ENCODE results near the gene ITPR2.
A peak's percentile ranks its signal among the peaks of the same experiment; 100 is the strongest.
"Not testable (repeated sequence)": the region's sequence is repeated elsewhere in the genome, so short reads cannot be mapped to it uniquely, and the experiment has no call there.

Gene ITPR2

DNA sequence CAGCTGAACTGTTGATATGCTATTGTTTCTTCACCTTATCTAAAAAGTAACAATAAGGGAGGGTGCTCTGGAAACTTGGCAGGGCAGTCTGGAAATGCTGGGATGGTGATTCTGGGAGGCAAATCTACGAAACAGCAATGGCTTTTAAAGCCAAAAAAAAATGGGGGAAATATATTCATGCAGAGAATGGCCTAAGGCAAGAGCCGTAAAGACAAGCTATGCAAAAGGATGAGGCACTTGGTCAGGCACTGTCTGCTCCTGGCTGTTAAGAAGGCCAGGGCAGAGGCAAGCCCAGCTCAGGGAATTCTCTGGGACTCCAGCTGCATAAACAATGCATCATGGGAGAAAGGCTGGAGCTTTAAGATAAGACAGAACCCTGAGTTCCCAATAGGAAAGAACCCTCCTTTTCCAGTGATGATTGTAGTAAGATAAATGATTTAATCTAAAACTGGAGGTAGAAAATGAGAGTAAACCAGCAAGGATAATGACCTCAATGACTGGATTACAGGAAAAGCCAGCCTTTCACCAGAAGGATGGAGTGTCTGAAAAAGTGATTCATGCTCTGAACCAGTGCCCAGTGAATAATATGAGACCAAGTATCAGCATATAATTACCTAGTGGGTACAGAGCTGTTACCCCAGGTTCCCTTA, 46.0 kb downstream of the ITPR2 start:
- peak; percentile 89 for DNase-seq (ENCODE audit: low read depth, low spot score)

DNA sequence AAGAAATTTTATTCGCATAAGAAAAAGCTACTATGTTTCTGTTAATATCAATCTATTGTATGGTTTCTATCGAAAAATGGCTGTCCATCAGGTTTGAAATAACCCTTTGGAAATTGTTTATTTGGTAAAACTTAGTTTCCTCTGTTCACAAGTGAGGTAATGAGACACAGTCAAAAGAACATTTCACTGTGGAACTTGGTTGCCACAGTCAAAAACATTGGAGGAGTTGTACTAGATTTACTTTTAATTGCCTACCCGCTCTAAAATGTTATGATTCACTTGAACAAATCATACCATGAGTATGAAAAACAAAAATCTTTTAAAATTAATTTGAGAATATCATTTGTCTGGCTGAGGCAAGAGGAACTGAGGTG, 46.5 kb downstream of the ITPR2 start:
- peak; percentile 13 for DNase-seq (ENCODE audit: low read depth, low spot score)

DNA sequence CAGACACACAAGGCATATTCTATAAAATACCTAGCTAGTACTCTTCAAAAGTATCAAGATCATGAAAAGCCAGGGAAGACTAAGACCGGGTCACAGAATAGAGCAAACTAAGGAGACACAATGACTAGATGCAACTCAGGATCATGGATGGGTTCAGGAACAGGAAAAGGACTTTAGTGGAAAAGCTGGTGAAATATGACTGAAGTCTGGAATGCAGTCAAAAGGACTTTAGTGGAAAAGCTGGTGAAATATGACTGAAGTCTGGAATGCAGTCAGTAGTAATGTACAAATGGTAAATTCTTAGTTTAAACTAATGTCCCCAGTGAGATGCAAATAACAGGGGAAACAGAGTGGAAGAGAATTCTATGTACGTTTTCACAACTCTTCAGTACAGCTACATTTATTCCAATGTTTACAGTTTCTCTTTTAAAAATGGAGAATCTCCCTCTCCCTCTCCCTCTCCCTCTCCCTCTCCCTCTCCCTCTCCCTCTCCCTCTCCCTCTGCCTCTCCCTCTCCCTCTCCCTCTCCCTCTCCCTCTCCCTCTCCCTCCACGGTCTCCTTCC, 49.1 kb downstream of the ITPR2 start:
- not testable (repeated sequence) for DNase-seq (ENCODE audit: low read depth, low spot score)

DNA sequence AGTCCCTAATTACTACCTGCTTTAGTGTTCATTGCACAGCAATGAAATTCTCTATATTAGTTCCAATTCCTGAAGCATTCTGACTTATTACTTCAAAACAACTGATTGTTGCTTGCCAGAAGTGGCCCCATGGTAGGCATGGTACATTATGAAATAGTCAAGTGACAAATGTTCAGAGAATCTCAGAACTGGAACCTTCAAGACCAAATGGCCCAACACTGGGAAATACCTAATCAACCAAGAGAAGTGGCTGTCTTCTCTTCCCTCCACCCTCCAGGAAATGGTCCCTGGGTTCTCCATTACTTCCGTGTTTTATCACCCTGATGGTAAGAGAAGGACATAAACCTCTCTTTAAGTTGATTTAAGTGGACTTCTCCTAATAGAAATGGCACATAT, 49.9 kb downstream of the ITPR2 start:
- DNase-seq (ENCODE audit: low read depth, low spot score) = no peak

DNA sequence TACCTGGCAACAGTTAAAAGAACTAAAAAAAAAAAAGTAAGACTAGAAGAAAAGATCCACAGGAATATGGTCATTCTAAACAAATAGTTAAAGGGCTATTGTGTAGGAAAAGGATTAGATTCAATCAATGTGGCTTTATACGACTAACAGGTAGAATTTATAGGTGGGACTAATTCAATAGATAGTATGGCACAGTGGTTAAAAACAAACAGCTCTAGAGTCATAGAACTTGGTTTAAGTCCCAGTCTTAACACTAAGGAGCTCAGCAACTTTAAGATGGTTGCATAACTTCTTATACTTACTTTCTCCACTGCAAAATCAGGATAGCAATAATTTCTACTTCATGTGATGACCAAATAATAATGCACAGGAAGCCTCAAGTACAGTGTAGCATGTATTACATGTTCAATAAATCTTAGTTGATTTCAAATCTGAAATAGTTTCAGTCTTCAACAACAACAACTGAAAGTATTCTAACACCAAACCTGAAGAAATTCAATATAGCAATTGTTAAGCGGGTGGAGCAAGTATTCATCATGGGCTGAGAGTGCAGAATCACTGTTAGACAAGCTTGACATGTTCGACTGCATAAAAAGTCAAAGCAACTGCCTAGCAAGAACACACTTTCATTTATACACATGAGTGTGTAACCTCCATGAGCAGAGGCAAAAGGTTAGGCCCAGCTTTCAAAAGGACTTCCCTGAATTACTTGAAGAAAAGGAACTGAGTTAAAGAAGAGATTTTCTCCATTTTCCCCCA, 50.4 kb downstream of the ITPR2 start:
- DNase-seq (ENCODE audit: low read depth, low spot score) = peak; percentile 11

DNA sequence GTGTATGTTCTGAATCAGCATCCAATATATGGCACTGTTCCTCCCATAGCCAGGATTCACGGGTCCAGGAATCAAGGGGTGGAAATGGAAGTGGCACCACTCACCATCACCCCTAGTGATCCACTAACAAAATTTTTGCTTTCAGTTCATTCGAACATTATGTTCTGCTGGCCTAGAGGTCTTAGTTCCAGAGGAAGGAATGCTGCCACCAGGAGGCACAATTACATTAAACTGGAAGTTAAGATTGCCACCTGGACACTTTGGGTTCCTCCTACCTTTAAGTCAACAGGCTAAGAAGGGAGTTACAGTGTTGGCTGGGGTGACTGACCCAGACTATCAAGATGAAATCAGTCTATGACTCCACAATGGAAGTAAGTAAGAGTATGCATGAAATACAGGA, 52.3 kb downstream of the ITPR2 start:
- DNase-seq (ENCODE audit: low read depth, low spot score) = not testable (repeated sequence)

DNA sequence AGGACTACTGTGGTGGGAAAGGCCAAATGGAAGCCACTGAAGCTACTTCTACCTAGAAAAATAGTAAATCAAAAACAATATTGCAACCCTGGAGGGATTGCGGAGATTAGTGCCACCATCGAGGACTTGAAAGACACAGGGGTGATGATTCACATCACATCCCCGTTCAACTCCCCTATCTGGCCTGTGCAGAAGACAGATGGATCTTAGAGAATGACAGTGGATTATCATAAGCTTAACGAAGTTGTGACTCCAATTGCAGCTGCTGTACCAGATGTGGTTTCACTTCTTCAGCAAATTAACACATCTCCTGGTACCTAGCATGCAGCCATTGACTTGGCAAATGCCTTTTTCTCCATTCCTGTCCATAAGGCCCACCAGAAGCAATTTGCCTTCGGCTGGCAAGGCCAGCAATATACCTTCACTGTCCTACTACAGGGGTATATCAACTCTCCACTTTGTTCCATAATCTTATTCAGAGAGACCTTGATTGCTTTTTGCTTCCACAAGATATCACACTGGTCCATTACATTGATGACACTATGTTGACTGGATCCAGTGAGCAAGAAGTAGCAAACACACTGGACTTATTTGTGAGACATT, 54.7 kb downstream of the ITPR2 start:
- DNase-seq (ENCODE audit: low read depth, low spot score) = not testable (repeated sequence)

DNA sequence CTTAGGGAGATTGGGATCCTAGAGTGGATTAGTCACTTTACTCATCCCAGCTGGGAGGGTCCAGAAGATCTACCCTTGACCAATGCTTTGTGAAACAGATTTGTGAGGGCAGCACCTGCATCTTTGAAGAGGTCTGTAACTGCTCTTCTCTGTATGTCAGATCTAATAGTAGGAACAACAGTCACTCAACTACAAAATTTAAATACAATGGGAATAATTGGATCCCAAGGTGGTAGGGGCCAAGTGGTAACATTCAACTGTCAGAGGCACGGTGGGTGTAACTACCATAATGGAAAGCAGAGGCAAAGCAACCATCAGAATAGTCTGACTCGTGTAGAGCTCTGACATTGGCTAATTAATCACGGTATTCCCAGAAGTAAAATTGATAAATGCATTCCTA, 55.8 kb downstream of the ITPR2 start:
- DNase-seq (ENCODE audit: low read depth, low spot score) = no peak

DNA sequence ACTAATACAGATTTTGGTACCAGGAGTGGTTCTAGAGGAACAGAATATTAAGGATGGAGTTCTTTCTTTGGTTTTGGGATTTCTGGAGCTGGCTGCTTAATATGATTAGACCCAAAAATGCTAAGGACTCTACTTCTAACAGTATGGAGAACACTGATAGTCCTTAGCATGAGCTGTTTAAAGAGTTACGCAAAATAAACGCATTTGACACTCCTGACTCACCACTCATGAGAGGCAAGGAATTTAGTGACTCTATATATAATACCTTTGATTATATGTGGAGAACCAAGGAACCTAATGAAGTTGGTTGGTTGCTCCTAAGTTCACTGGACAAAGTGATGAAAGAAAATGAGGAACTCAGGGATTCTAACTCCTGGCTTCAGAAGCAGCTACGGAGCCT, 57.0 kb downstream of the ITPR2 start:
- not testable (repeated sequence) for DNase-seq (ENCODE audit: low read depth, low spot score)

DNA sequence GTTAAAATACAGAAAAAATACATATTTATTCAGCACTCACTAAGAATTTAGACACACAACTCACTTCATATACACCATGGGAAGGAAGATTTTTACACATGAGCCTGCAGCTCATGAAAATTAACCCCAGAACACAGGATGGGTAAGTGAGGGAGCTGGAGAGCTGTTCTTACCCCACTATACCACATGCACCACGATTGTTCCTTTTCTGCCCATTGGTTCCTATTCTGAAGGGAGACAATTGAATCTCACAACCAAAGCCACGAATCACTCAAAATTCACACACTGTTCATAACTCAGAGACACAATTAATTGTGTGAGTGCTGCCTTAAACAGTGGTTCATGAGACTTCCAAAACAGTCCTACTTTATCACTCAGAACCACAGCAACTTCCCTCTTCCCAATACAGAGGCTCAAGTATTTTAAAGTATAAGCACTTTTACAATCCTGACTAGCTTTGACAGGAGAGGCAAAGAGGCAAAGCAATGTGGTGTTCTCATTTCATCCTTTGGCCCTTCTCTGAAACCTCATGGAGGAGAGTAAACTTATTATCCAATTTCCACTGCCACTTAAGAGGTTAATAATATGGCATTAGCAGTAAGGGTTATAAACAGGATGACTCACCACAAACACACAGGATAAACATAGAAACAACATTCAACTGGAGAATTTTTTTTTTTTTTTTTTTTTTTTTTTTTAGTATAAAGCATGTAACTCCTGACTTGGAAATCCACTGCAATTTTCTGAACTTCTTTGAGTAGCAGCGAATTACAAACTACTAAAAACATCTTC, 59.5 kb downstream of the ITPR2 start:
- no peak for DNase-seq (ENCODE audit: low read depth, low spot score)

DNA sequence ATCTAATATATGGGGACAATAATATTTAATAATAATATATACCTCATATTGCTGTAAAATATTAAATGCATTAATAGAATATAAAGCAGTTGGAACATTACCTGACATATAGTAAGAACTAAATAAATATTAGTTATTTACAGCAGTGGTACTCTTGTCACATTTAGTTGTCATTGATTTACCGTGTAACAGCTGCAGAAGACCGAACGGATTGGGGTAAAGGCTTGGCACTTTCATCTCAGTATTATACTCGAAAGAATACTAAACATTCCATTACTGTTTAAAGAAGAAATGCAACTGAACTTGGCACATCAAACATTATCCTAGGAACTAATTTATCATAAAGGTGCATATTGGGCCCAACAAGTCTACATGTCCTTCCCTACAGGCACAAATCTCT, 61.1 kb downstream of the ITPR2 start:
- no peak for DNase-seq (ENCODE audit: low read depth, low spot score)

DNA sequence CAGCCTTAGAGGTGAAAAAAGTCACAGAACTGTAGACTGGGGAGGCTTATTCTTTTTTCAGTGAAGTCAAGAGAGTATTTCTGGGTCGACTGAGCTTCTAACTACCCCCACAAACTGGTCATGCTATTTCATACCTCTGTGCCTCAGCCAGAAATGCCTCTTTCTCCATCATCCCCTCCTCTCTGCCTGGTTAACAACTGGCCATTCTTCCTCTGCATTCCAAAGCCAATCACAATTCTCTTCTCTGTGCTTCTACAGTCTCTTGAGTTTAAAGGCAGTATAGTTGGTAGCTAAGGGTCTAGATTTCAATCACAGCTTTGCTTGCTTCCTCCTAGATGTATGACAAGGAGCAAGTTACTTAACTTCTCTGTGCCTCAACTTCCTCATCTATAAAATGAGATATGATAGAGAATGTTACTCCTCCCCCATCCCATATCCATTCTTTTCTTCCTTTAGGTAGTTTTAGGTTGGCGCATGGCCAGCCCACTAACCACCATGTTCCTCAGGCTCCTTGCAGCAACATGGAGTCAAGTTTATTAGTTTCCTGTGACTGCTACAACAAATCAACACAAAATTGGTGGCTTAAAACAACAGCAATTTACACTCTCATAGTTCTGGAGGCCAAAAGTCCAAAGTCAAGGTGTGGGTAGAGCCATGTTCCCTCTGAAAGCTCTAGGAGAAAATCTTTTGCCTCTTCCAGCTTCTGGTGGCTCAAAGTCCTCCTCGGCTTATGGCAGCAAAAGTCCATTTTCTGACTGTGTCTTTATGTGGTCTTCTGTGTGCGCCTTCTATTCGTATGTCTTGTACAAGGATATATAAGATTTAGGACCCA, 62.5 kb downstream of the ITPR2 start:
- DNase-seq (ENCODE audit: low read depth, low spot score) = no peak

DNA sequence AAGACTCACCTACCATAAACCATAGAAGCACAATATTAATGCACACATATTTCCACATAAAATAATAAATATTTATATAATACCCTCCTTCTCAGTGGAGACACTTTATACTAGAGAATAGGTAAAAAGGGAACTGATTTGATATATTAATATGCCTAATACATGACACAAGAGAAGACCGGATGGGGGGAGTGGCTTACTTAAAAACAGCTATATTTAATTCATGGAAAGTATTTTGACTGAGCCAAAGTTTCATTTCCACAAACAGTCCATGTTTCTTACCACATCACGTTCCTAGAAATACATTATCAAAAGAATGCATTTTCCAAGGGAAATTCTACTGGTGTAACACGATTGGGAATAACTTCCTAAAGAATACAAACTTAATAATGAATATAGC, 63.4 kb downstream of the ITPR2 start:
- DNase-seq (ENCODE audit: low read depth, low spot score) = no peak

DNA sequence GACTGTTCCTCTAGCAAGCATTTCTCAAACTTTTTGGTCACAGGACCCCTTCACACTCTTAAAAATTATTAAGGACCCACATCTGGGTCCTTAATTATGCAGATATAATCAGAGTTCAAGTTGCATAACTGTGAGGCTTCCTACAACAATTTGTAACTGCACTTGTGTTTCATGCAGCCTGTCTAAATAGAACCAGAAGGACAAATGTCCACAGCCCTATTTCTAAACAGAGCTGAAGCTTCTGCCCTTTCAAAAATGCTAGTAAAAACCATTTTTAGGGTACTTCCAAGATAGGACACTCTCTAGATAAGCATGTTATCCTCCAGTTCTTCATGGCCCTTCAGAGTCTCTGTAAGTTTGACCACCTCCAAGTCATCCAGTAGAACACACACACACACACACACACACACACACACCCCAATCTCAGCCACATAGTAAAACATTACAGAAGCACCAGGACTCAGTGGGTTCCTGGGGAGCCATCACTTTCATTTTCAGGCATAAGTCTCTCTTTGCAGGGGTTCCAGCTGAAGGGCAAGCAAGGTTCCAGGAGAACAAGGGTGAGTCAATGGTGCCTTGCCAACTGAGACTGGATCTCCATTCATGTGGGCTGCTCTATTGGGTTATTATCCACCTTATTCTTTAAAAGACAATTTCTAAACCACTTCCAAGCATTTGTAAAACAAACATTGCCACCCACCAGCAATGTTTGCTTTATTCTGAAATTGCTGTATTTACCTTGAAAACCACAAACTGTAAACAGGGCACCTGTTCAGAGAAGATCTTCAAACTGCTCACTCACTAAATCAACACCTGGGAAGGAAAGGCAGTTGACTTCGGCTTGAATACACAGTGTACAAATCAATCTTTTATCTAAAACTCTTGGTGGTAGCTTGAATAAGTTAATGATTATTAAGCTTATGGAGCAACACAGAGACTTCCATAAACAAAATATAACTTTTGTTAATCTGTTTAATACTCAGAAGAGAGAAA, 64.1 kb downstream of the ITPR2 start:
- DNase-seq (ENCODE audit: low read depth, low spot score) = no peak

DNA sequence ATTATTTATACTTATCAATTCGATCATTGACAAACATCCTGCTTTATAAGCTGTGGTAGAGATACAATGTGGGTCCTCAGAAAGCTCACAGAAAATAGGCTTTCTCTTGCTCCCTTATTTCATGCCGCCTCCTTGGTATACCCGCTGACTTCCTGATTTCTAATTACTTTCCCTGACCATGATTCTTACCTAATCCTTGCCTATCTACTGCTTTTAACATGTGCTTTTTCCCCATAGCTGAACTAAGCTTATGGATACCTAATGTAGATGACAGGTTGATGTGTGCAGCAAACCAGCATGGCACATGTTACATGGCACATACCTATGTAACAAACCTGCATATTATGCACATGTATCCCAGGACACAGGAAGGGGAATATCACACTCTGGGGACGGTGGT, 65.1 kb downstream of the ITPR2 start:
- no peak for DNase-seq (ENCODE audit: low read depth, low spot score)

DNA sequence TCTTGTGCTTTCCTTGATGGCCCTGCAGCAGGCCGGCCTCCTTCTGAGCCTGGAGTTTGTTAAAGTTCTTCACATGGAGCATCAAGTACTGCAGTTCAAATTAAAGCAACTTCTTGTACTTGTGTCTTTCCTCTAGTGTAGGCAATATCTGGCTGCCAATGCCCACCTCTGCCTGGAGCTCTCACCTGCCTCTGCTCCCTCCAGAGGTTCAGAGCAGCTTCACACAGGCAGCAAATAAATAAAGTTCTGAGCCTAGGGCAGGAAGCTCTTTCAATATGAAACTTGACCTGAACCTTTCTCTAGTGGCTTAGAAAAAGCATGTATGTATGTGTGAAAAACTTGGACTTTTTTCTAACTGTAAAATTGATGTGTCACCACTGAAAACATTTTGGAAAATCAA, 65.9 kb downstream of the ITPR2 start:
- no peak for DNase-seq (ENCODE audit: low read depth, low spot score)

DNA sequence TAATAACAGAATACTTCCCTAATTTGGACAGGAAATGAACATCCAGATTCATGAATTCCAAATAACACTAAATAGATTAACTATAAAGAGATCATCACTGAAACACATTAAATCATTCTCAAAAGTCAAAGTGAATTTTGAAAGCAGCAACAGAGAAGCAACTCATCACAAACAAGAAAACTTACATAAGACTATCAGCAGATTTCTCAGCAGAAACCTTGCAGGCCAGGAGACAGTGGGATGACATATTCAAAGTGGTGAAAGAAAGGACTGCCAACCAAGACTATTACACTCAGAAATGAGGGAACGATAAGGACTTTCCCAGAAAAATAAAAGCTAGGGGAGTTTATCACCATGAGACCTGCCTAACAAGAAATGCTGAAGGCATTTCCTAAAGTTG, 70.8 kb downstream of the ITPR2 start:
- DNase-seq (ENCODE audit: low read depth, low spot score) = no peak

DNA sequence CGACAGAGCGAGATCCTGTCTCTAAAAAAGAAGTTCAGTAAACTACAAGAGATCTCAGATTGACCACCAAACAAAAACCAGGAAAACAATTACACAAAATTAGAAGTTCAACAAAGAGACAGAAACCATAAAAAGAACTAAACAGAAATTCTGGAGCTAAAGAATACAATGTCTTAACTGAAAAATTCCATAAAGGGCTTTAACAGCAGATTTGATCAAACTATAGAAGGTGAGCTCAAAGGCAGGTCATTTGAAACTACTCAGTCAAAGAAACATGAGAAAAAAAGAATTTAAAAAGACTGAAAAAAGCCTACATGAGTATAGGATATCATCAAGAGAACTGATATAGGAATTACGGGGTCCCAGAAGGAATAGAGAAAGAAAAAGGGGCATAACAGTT, 71.2 kb downstream of the ITPR2 start:
- no peak for DNase-seq (ENCODE audit: low read depth, low spot score)

DNA sequence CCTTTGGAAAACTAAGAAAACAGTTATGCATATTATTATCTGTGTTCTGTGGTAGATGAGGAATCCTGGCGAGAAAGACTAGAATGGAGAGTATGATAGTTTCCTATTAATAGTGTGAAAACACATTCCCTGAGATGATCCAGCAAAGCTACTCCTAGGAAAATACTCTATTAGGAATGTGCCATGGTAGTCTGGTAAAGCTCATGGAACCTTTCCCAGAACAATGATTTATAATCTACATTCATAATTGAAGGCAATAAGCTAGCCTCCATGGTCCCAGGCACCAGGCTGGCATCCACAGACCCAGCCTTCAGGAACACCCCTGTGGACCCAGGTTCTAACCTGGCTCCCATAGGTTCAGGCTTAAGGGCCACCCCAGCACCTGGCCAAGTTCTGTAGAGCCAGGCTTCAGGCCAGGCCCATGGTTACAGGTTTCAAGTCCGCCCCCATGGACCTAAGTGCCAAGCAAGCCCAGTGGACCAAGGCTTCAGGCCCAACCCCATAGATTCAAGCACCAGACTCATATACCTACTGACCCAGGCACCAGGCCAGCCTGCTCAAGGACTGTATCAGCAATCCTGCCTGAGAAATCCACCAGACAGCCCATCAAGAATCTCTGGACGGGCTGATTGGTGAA, 72.2 kb downstream of the ITPR2 start:
- no peak for DNase-seq (ENCODE audit: low read depth, low spot score)
